Measurements from ENCODE around the gene RAB31. TPM values are rescaled to one million over a fixed set of nuclear protein-coding genes. Genes with fewer than 3 reads are reported as not detected.
A peak's percentile ranks its signal among the peaks of the same experiment; 100 is the strongest.

The RAB31 gene
- total and polyA plus RNA-seq, 12 donors, result 46.6 to 365 (median 136) TPM

DNA sequence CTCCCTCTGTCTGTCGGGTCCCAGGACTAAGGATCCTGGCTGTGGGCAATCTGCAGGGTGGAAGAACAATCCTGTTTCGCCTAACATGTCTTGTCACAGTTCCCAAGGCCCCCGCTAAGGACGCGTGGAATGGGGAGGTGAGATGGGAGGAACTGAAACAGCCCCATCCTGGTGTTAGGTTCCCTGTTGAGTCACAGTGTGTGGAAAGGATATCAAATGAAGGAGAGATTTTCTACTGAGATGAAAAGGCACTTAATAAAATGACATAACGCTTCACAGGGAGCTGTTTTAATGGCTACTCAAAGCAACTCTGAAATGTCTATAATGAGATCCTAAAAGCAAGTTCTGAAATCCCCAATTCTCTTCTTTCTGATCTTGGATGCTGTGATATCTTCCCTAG lies 52.5 kb downstream of the RAB31 start:
- Histone ChIP-seq H3K27ac (peak overlapping the region in 3 of 5 donors; percentile 44 to 63 (median 50)), H3K9me3 (replicated peaks in 1 of 3) (no peaks in the 10 kb centered on the region), H3K4me3 (no peak overlapping the region), H3K36me3 (replicated peaks in 1 of 2) (no peaks in the 10 kb centered on the region), H3K4me1 (replicated peaks in 1 of 2) (peaks cover 36 to 73% of the 10 kb centered on the region in 2 donors), H3K27me3 (no peaks in the 10 kb centered on the region)
- DNase-seq, result peak in 2 of 7 donors; percentile 41 to 46
- intact Hi-C loops (cut with DNase I), result loop anchor here in 1 of 2 donors (10.0 kb wide), 1 partner anchor 146 kb away; the partner anchor contains the start of gene PPP4R1
- TF ChIP-seq POLR2A (IDR thresholded peaks at IDR 0.05) (no peak), CTCF (IDR thresholded peaks at IDR 0.05) (no peak)
- 37 to 60% (median 44%) methylated on average over 6 of the region's 6 CpGs for WGBS, 4 donors

DNA sequence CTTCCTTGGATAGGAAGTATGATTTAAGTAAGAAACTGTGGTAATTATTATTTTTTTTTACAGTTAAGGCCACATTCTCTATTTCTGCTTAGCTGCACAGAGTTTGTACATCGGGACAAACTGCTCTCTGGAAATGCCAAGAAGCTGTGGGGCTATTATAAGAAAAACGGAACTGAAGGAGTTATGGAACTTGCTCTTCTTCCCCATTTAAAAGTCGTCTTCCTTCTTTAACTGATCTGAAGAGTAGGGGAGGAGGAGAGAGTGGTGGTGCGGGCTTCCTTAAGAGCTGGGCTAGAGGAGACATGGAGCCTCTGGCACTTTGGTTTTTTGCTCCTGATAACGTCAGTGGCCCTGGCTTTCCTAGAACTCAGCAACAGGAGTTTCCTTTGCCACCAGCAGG lies 54.4 kb downstream of the RAB31 start:
- intact Hi-C loops (cut with DNase I), result loop anchor here in 1 of 2 donors (10.0 kb wide), 1 partner anchor 148 kb away; the partner anchor contains the start of gene PPP4R1
- Histone ChIP-seq H3K4me1 (replicated peaks in 1 of 2) (peaks cover 27 to 69% of the 10 kb centered on the region in 2 donors), H3K27ac (peak overlapping the region in 3 of 5 donors; percentile 49 to 60 (median 52)), H3K9me3 (replicated peaks in 1 of 3) (no peaks in the 10 kb centered on the region), H3K4me3 (no peak overlapping the region), H3K36me3 (replicated peaks in 1 of 2) (no peaks in the 10 kb centered on the region), H3K27me3 (no peaks in the 10 kb centered on the region)
- TF ChIP-seq CTCF (IDR thresholded peaks at IDR 0.05), result no peak
- no peak for TF ChIP-seq POLR2A (IDR thresholded peaks at IDR 0.05)
- no peak for DNase-seq
- 72 to 84% (median 82%) methylated on average over 5 of the region's 5 CpGs for WGBS, 4 donors

DNA sequence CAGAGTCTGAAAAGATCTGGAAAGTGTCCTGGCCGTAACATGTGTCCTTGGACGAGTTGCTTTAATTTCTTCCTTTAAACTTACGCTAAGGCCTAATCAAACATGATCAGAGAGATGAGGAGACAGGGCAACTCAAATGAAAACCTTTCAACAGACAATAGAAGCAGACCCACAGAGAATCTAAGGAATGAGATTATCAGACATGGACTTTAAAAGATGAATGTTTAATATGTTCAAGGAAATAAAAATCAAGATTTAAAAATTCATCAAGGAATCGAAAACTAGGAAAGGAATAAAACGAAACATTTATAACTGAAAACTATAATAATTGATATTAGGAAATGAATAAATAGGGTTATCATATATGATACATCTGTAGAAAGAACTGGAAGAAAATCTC lies 55.1 kb downstream of the RAB31 start:
- no peak for DNase-seq
- 79 to 90% (median 86%) methylated on average over 5 of the region's 5 CpGs for WGBS, 4 donors
- Histone ChIP-seq H3K27me3 (no peaks in the 10 kb centered on the region), H3K36me3 (replicated peaks in 1 of 2) (no peaks in the 10 kb centered on the region), H3K9me3 (replicated peaks in 1 of 3) (no peaks in the 10 kb centered on the region), H3K4me1 (replicated peaks in 1 of 2) (peaks cover 21 to 63% of the 10 kb centered on the region in 2 donors), H3K4me3 (no peak overlapping the region), H3K27ac (peak overlapping the region in 2 of 5 donors; percentile 50 to 52)
- TF ChIP-seq CTCF (IDR thresholded peaks at IDR 0.05) (no peak), POLR2A (IDR thresholded peaks at IDR 0.05) (no peak)
- intact Hi-C loops (cut with DNase I), result loop anchor here in 1 of 2 donors (10.0 kb wide), 1 partner anchor 148 kb away; the partner anchor contains the start of gene PPP4R1

DNA sequence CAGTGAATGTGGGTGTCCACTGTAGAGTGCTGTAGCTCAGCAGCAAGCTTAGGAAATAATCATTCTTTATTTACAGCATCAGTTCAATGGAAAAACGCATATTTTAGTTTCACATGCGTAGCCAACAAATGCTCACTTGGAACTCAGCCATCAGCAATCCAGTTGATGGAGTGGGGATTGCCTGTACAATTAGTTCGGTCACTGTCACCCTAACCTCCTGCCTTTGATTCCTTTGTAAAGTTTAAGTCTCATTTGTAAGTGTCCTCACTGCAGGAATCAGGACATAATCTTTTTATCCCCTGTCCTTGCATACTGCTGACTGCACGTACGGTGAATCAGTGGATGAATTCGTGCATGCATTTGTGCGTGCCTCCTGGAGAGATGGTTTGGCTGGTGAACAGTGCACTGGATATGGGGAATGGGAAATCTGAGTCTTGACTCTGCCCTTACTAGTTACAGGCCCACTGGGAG lies 55.9 kb downstream of the RAB31 start:
- intact Hi-C loops (cut with DNase I), result loop anchor here in 1 of 2 donors (10.0 kb wide), 1 partner anchor 149 kb away; the partner anchor contains the start of gene PPP4R1
- Histone ChIP-seq H3K27ac (peak overlapping the region in 2 of 5 donors; percentile 25 to 26), H3K27me3 (no peaks in the 10 kb centered on the region), H3K4me1 (replicated peaks in 1 of 2) (peaks cover 14 to 54% of the 10 kb centered on the region in 2 donors), H3K4me3 (no peak overlapping the region), H3K9me3 (replicated peaks in 1 of 3) (no peaks in the 10 kb centered on the region), H3K36me3 (replicated peaks in 1 of 2) (no peaks in the 10 kb centered on the region)
- DNase-seq, result no peak
- WGBS, 4 donors, result 77 to 88% (median 82%) methylated on average over 7 of the region's 7 CpGs
- no peak for TF ChIP-seq CTCF (IDR thresholded peaks at IDR 0.05)
- TF ChIP-seq POLR2A (IDR thresholded peaks at IDR 0.05), result no peak
